Middle frontal gyrus (tissue), 1 donor: ENCODE results near the gene HNRNPAB.
"Not testable (repeated sequence)": the region's sequence is repeated elsewhere in the genome, so short reads cannot be mapped to it uniquely, and the experiment has no call there.

Source experiments
- DNase-seq: peaks from one replicate; pipeline ENCODE4 v3.0.0-alpha.2; 2015; ENCODE audit warnings: low spot score; ENCODE audit errors: extremely low spot score

The HNRNPAB gene

DNA sequence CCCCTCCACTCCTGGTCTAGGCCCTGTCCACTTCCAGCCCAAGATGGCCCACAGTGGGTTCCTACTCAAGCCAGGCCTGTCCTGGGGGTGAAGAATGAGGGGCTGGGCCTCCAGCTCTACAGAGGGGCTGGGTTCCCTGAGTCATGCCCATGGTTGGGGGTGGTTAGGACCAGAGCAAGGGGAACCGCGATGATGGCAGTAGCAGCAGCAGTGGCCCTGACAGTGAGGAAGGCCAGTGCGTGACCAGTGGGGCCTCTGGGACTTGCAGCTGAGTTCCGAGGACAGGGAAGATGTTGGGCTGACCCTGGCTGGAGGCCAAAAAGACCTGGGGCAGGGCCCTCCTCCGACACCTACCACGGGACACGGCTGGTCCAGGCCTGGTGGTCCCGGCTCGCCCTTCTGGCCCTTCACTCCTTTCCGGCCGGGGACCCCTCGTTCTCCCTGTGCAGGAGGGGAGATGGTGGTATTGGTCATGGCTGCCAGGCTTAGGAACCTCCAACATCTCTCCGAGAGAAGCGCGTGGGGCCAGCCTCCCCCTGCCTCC is 37.4 kb downstream of the HNRNPAB start:
- DNase-seq = no peak

DNA sequence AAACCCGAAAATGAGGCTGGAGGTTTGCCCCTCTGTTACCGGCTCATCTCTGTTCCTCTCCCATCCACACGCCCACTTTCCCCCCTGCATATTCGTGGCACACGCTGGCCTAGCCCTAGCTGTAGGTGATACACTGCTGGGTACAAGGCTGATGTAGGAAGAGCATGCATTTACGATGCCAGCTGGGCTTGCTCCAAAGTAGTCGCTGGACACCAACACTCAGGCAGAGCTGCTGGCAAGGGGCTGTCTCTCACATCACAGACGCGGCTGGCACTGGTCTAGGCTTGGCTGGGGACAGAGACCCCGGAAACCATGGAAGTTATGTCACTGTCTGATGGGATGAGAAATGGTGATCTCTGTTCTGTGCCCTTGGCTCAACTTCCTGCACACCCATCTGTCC is 38.1 kb downstream of the HNRNPAB start:
- no peak for DNase-seq

DNA sequence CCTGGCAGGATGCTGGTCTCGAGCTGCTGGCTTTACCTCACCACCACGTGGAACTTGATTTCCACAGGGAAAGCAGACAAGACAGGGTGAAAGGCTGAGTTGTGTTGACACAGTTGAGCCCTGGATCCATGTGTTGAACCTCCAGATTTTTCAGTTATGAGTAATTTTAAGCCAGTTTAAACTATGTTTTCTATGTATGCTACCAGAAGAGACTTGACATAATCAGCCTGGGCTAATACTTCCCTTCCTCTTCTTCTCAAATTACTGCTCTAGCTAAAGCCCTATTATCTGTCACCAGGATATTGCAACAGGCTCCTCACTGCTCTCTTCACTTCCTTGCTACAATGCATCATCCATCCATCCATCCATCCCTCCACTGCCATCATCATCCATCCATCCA is 40.2 kb downstream of the HNRNPAB start:
- DNase-seq = no peak

DNA sequence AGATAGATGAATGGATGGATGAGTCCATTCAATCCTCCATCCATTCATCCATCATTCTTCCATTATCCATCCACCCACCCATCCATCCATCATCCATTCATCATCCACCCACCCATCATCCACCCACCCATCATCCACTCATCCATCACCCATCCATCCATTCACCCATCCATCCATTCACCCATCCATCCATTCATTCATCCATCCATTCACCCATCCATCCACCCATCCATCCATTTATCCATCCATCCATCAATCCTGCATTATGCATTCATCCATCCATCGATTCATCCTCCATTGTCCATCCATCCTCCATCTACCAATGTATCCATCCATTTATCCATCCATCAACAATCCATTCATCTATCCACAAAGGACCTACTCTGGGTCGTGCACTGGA is 41.1 kb downstream of the HNRNPAB start:
- DNase-seq = no peak

DNA sequence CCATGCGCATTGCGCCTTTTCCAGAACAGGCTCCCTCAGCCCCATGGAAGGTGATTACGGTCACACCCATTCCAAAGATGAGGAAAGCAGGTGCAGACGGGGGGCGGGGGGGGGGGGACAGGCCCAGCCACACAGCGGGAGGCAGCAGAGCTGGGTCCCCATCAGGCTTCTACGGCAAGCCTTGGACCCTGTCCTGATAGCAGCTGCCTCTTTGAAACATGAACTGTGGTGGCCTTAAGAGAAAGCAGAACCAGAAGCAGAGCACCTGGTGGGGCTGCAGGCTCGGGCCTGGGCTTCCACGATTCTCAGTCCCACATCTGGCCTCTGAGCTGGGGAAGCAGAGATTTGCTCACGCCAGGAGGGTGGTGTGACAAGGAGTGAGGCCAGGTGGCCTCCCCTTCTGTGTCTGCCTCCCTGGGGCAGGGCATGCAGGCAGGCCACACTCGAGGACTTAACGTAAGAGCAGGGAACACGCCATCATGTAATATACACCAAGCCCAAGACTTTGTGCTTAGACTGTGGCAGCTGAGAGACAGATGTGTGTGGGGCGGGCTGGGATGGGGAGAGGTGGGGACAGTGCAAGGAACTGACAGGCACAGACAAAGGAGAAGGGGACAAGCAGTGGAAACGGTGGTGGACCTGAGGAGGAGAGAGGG is 42.4 kb downstream of the HNRNPAB start:
- no peak for DNase-seq

DNA sequence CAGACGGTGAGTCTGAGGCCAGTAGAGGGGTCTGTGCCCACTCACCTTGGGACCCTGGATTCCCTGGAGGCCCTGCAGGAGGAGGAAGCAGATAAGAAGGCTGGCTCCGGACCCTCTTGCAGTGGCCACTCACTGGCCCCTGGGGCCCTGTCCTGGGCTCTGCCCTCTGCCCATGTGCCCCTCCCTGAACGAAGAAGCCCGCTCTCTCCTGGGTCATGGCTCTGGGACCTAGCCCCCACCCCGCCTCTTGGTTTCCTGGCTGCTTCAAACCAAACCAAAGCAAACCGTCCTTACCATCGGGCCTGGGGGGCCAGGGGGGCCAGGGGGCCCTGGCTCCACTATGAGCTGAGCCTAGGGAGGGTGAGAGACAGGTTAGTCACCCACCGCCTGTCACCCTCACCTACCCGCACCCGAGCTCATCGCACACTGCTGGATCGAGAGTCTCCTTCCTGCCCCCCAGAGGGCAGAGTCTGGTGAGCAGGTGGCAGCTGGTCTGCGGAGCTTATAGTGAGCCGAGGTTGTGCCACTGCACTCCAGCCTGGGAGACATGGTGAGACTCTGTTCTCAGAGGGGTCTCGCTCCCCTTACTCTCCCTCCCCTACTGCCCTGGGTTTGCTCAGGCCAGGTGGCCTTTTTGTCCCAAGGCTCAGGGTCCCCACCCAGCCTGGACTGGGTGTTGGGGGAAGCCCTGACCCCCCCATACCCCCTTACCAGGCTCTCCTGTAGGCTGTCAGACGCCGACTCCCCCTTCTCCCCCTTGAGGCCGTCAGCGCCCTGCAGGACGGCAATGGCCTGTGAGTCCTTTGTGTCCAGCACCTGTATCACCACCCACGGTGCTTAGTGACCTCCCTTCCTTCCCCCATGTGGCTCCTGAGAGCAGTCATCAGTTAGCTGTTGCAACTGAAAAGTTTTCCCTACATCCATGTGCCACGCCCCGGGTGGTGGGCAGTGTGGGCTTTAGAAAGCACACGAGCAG is 43.4 kb downstream of the HNRNPAB start:
- DNase-seq = no peak

DNA sequence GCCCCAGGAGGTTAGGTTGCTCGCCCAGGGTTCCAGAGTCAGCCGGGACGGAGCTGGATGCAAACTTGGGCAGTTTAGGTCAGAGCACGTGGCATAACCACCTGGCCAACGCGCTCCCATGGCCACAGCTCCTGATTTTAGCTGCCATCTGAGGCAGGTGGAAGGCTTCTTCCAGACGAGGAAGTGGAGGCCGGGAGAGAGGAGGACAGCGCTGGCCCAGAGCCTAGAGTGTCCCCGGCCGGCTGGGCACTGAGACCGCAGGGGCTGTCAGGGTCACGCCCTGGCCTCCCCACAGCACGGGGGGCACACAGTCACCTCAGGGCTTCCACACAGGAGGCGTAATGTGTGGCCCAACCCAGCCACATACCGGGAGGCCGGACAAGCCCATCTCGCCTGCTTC is 44.4 kb downstream of the HNRNPAB start:
- no peak for DNase-seq

DNA sequence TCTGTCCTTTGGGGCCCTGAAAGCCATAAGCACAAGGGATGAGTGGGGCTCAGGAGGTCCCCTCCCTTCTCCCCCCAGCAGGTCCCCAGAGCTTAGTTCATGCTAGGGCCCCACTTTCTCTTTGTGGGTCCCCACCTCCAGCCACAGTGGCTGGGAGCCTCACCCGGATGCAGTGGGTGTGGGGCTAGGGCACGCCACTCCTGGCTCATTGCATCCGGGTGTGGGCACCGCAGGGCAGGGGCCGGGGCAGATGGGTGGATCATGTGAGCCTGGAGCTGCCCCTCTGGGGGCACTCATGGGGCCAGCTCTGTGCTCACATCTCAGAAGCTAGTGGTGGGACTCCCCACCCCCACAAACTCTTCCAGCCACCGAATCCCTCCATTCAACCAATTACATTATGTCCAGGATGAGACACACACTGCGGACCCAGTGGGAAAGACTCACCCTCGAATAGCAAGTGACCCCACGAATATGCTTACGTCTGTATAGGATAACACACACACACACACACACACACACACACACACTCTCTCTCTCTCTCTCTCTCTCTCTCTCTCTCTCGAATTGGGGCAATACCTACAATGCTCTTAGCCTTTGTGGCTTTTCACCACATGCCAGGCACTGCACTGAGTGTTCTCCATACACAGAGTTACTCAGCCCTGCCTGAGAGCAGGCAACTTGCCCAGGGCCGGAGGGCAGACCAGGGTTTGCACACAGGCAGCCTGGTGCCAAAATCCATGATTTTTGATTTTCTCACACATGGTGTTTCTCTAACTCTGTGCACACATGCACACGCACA is 45.1 kb downstream of the HNRNPAB start:
- no peak for DNase-seq

DNA sequence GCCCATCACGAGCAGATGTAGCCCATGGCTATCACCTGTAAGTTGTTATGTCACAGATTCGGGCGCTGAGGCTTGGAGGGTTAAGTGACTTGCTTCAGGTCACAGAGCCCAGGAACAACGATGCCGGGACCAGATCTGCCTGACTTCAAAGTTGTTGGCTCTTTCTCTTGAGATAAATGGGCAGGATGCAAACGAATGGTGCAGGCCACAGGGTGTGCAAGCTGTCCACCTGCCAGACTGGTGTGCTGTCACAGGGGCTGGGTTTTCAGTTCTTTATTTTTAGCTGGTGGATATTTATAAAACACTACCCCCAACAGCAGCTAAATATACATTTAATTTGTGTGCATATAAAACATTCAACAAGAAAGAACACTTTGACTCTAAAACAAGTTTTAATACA is 45.9 kb downstream of the HNRNPAB start:
- DNase-seq = no peak

DNA sequence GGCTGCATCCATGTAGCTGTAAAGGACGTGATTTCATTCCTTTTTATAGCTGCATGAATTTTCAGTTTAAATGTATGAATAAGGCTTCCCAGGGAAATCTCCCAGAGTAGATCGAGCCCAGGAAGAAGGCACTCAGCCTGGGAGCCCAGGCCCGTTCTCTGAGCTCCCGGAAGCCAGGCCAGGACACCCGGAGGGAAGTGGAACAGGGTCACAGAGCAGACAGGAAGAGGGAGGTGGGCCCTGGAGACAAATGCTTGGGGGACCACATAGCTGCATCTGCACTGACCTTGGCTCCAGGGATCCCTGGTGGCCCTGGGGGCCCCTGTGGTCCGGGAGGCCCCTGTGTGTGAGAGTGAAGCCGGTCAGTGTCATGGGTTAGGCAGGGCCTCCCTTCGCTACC is 47.9 kb downstream of the HNRNPAB start:
- no peak for DNase-seq

DNA sequence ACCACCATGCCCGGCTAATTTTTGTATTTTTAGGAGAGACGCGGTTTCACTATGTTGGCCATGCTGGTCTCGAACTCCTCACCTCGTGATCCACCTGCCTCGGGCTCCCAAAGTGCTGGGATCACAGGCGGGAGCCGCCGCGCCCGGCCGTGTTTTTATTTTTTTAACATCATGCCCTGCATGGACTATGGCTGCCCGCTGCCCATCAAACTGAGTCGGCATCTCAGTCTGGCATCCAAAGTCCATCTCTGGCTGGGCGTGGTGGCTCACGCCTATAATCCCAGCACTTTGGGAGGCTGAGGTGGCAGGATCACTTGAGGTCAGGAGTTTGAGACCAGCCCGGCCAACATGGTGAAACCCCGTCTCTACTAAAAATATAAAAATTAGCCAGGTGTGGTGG is 49.3 kb downstream of the HNRNPAB start:
- not testable (repeated sequence) for DNase-seq

DNA sequence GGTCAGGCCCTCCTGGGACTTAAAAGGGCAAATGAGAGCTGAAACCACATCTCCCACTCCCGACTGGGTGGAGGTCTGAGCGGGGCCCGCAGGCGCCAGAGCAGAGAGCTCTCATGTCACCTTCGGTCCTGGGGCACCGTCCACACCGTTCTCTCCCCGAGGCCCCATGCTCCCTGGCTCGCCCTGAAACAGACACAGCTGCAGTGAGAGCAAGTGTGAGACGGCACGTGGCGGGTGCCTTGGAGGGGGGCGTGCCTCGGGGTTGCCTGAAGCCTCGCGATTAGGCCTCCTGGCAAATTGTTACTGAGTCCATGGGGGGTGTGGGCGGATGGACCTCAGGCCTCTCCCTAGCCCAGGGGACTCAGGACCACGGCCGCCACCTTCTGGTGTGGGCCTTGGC is 52.4 kb downstream of the HNRNPAB start:
- no peak for DNase-seq

DNA sequence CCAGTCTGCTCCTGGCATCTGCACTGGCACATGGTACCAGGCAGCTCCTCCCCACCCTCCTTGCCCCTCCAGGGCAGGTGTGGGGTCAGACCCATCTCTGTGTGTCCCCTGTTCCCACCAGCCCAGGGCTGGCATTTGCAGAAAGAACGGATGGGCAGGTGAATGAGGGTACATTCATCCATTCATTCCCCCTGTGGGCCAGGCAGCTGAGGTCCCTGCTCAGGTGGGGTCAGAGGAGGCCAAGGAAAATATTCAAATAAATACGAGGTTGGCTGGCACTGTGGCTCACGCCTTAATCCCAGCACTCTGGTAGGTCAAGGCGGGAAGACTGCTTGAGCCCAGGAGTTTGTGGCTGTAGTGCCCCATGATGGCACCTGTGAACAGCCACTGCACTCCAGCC is 53.3 kb downstream of the HNRNPAB start:
- no peak for DNase-seq

DNA sequence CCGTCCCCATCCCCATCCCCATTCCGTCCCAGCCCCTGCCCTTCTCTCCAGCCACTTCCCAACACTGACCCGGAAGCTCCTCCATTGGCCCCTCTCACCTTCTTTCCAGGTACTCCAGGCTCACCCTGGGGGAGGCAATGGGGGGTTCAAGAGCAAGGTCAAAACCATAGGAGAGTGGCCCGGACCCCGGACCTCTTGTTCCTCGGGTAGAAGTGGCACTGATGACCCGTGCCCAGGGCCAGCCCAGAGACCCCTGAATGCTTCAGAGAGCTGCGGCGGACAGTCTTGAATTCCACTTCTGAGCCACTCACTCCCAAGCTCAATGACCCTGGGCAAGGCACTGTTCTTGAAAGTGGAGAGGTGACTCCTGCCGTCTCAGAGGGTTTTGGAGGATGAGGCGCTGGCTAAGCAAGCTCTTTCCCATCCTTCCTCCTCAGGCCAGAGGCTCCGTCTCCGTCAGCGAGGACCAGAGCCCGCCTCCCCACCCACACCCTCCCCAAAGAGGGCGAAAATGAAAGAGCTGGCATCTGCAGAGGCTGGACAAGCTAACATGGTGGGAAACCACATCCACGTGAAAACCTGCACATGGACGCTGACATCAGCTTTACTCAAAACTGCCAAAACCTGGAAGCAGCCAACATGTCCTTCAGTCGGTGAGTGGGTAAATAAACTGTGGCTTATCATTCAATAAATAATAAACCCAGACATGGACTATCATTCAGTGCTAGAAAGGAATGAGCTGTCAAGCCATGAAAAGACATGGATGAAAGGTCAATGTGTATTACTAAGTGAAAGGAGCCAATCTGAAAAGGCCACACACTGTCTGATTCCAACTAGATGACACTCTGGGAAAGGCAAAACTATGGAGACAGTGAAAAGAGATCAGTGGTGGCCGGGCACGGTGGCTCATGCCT is 55.5 kb downstream of the HNRNPAB start:
- no peak for DNase-seq
